Adipocyte (in vitro differentiated cells): ENCODE data around the gene RNF186.
"Not testable (repeated sequence)": the region's sequence is repeated elsewhere in the genome, so short reads cannot be mapped to it uniquely, and the experiment has no call there.

Experiments
- DNase-seq: peaks from one replicate; pipeline ENCODE4 v3.0.0-alpha.2; 2015; ENCODE audit warnings: low read depth
- H3K27me3 ChIP-seq: replicated peaks from 2 replicates; pipeline ENCODE4 v1.7.0; 2013; ENCODE audit warnings: mild to moderate bottlenecking, low read length, moderate library complexity; ENCODE audit not compliant: control insufficient read depth, insufficient read depth
- H3K36me3 ChIP-seq: 2 replicates; pipeline ENCODE4 v1.7.0; 2013; ENCODE audit warnings: low read length, mild to moderate bottlenecking, moderate library complexity; ENCODE audit not compliant: control insufficient read depth, insufficient read depth, severe bottlenecking
- H3K4me1 ChIP-seq: 2 replicates; pipeline ENCODE4 v1.7.0; 2013; ENCODE audit warnings: mild to moderate bottlenecking, low read length, moderate library complexity; ENCODE audit not compliant: control insufficient read depth, insufficient read depth
- H3K4me3 ChIP-seq: 2 replicates; pipeline ENCODE4 v1.7.0; 2013; ENCODE audit warnings: mild to moderate bottlenecking, low read length, moderate library complexity
- H3K9ac ChIP-seq: 2 replicates; pipeline ENCODE4 v1.7.0; 2013; ENCODE audit warnings: mild to moderate bottlenecking, low read length, moderate library complexity
- H3K9me3 ChIP-seq: 2 replicates; pipeline ENCODE4 v1.7.0; 2013; ENCODE audit warnings: mild to moderate bottlenecking, low read length, moderate library complexity; ENCODE audit not compliant: control insufficient read depth

Gene RNF186

GRCh38 chr1:19849307-19849706 is 34.2 kb upstream of the RNF186 start:
- peaks cover 12% of the 10 kb centered on the region for H3K4me1 ChIP-seq
- H3K27me3 ChIP-seq, DNase-seq, H3K9me3 ChIP-seq, H3K36me3 ChIP-seq, H3K4me3 ChIP-seq, H3K9ac ChIP-seq: not testable (repeated sequence)

- H3K9ac ChIP-seq, H3K9me3 ChIP-seq, H3K36me3 ChIP-seq, H3K27me3 ChIP-seq, DNase-seq: not testable (repeated sequence)
- peaks cover 12% of the 10 kb centered on the region for H3K4me1 ChIP-seq
- peak overlapping the region; percentile 68 for H3K4me3 ChIP-seq
These were observed 32.3 kb upstream of the RNF186 start for GRCh38 chr1:19847334-19847733.

GRCh38 chr1:19846338-19846737 is 31.3 kb upstream of the RNF186 start:
- H3K27me3 ChIP-seq, result no peaks in the 10 kb centered on the region
- peaks cover 12% of the 10 kb centered on the region for H3K4me1 ChIP-seq
- H3K4me3 ChIP-seq, result no peak overlapping the region
- H3K9me3 ChIP-seq, result no peaks in the 10 kb centered on the region
- no peak for DNase-seq
- no peaks in the 10 kb centered on the region for H3K36me3 ChIP-seq
- H3K9ac ChIP-seq, result no peak overlapping the region

- no peaks in the 10 kb centered on the region for H3K36me3 ChIP-seq
- no peaks in the 10 kb centered on the region for H3K9me3 ChIP-seq
- no peak for DNase-seq
- peaks cover 12% of the 10 kb centered on the region for H3K4me1 ChIP-seq
- H3K9ac ChIP-seq, result no peak overlapping the region
- H3K27me3 ChIP-seq, result no peaks in the 10 kb centered on the region
- no peak overlapping the region for H3K4me3 ChIP-seq
These were observed 30.5 kb upstream of the RNF186 start for GRCh38 chr1:19845555-19845954.

GRCh38 chr1:19844731-19845495 is 29.8 kb upstream of the RNF186 start:
- H3K27me3 ChIP-seq, result no peaks in the 10 kb centered on the region
- H3K9me3 ChIP-seq, result no peaks in the 10 kb centered on the region
- DNase-seq, result no peak

GRCh38 chr1:19840228-19840627 is 25.1 kb upstream of the RNF186 start:
- Histone ChIP-seq H3K27me3 (no peaks in the 10 kb centered on the region), H3K4me3 (no peak overlapping the region), H3K36me3 (no peaks in the 10 kb centered on the region), H3K9ac (no peak overlapping the region), H3K9me3 (no peaks in the 10 kb centered on the region), H3K4me1 (peaks cover 2% of the 10 kb centered on the region)
- peak; percentile 16 for DNase-seq

More at GRCh38 chr1:19844731-19845495, 29.8 kb upstream of the RNF186 start:
- H3K36me3 ChIP-seq, result no peaks in the 10 kb centered on the region
- H3K4me3 ChIP-seq, result no peak overlapping the region
- peaks cover 12% of the 10 kb centered on the region for H3K4me1 ChIP-seq
- H3K9ac ChIP-seq, result no peak overlapping the region

- Histone ChIP-seq H3K9me3 (no peaks in the 10 kb centered on the region), H3K36me3 (no peaks in the 10 kb centered on the region), H3K4me1 (no peaks in the 10 kb centered on the region), H3K4me3 (no peak overlapping the region), H3K9ac (no peak overlapping the region), H3K27me3 (no peaks in the 10 kb centered on the region)
- DNase-seq, result no peak
These were observed 22.8 kb upstream of the RNF186 start for GRCh38 chr1:19837866-19838265.

GRCh38 chr1:19835578-19835977 is 20.5 kb upstream of the RNF186 start:
- no peak overlapping the region for H3K4me3 ChIP-seq
- H3K27me3 ChIP-seq, result no peaks in the 10 kb centered on the region
- peaks cover 9% of the 10 kb centered on the region for H3K9me3 ChIP-seq
- peak; percentile 7 for DNase-seq
- H3K4me1 ChIP-seq, result no peaks in the 10 kb centered on the region
- no peak overlapping the region for H3K9ac ChIP-seq
- no peaks in the 10 kb centered on the region for H3K36me3 ChIP-seq

GRCh38 chr1:19831441-19831840 is 16.4 kb upstream of the RNF186 start:
- H3K36me3 ChIP-seq, result no peaks in the 10 kb centered on the region
- no peaks in the 10 kb centered on the region for H3K27me3 ChIP-seq
- H3K9ac ChIP-seq, result no peak overlapping the region
- no peak overlapping the region for H3K4me3 ChIP-seq
- no peaks in the 10 kb centered on the region for H3K4me1 ChIP-seq
- no peak for DNase-seq
- peaks cover 9% of the 10 kb centered on the region for H3K9me3 ChIP-seq

GRCh38 chr1:19828546-19828945 is 13.5 kb upstream of the RNF186 start:
- Histone ChIP-seq H3K9me3 (peaks cover 9% of the 10 kb centered on the region), H3K36me3 (no peaks in the 10 kb centered on the region), H3K27me3 (no peaks in the 10 kb centered on the region), H3K4me3 (no peak overlapping the region), H3K9ac (no peak overlapping the region), H3K4me1 (no peaks in the 10 kb centered on the region)
- DNase-seq, result no peak

- Histone ChIP-seq H3K4me3 (no peak overlapping the region), H3K9me3 (no peaks in the 10 kb centered on the region), H3K27me3 (peaks cover 3% of the 10 kb centered on the region), H3K36me3 (no peaks in the 10 kb centered on the region), H3K9ac (no peak overlapping the region), H3K4me1 (no peaks in the 10 kb centered on the region)
- no peak for DNase-seq
These were observed 10.2 kb upstream of the RNF186 start for GRCh38 chr1:19825298-19825697.

GRCh38 chr1:19824541-19824940 is 9.5 kb upstream of the RNF186 start:
- Histone ChIP-seq H3K4me3 (no peak overlapping the region), H3K36me3 (no peaks in the 10 kb centered on the region), H3K4me1 (peaks cover 2% of the 10 kb centered on the region), H3K9ac (no peak overlapping the region), H3K9me3 (no peaks in the 10 kb centered on the region), H3K27me3 (peaks cover 3% of the 10 kb centered on the region)
- no peak for DNase-seq
